NOMO-1 treated with DMSO at 0.1 percent for 48 hours (cell line): Measurements from ENCODE around the gene PREX1.

Experiments
- DNase-seq: peaks from one replicate; lab custom pipeline; 2025; ENCODE audit not compliant: unreplicated experiment; lab: John Stamatoyannopoulos, UW

PREX1 gene

GRCh38 chr20:48797275-48797825, 30.4 kb downstream of the PREX1 start:
- peak; percentile 71 for DNase-seq

DNA sequence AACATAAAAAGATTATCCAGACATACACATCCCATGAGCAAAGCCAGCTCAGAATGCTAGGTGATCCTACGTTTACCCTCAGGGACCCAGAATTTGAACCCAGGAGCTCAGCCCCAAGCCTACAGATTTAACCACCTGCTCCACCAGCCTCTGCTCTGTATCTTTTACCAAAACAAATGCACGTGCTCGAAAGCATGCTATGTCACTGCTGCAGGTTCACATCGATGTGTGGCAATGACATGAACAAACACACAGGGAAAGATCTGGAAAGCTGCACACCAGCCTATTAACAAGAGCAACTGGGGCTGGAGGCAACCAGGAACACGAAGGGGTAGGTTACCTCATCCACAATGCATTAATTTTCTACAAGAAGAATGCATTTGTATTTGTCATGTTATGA, 32.1 kb downstream of the PREX1 start:
- DNase-seq, result no peak

- DNase-seq, result no peak
Measured at GRCh38 chr20:48794816-48795457, 32.9 kb downstream of the PREX1 start.

GRCh38 chr20:48794360-48794759, 33.4 kb downstream of the PREX1 start:
- no peak for DNase-seq

- no peak for DNase-seq
Measured at GRCh38 chr20:48793776-48794175, 34.0 kb downstream of the PREX1 start.

GRCh38 chr20:48791666-48792071, 36.1 kb downstream of the PREX1 start:
- no peak for DNase-seq

GRCh38 chr20:48791014-48791413, 36.8 kb downstream of the PREX1 start:
- DNase-seq, result no peak

GRCh38 chr20:48790473-48791003, 37.3 kb downstream of the PREX1 start:
- DNase-seq, result no peak

GRCh38 chr20:48789781-48790472, 37.9 kb downstream of the PREX1 start:
- no peak for DNase-seq

- DNase-seq, result no peak
Measured at GRCh38 chr20:48789185-48789668, 38.6 kb downstream of the PREX1 start.

- peak; percentile 71 for DNase-seq
Measured at GRCh38 chr20:48788486-48789072, 39.2 kb downstream of the PREX1 start.

DNA sequence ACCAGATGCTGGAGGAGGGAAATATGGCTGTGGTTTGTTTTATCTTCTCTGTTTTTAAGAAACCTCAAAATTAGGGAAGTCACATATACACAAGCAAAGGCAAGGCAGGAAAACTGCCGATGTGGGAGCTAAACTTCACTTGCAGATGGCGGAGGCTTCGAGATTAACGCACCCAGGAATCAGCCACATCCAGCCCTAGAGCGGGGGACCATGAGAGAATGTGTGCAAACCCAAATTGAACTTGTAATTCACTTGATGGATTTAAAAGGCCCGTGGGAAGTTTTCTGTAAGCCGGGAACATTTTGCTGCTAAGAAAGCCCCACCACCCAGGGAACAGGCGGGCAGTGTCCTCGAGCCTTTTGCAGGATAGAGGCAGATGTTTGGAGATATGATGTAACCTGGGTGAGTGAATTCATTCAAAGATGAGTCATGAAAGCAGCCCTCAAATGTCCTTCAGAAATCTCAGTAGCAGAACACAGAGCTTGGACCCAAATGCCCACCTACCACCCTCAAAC, 39.9 kb downstream of the PREX1 start:
- DNase-seq, result peak; percentile 83

DNA sequence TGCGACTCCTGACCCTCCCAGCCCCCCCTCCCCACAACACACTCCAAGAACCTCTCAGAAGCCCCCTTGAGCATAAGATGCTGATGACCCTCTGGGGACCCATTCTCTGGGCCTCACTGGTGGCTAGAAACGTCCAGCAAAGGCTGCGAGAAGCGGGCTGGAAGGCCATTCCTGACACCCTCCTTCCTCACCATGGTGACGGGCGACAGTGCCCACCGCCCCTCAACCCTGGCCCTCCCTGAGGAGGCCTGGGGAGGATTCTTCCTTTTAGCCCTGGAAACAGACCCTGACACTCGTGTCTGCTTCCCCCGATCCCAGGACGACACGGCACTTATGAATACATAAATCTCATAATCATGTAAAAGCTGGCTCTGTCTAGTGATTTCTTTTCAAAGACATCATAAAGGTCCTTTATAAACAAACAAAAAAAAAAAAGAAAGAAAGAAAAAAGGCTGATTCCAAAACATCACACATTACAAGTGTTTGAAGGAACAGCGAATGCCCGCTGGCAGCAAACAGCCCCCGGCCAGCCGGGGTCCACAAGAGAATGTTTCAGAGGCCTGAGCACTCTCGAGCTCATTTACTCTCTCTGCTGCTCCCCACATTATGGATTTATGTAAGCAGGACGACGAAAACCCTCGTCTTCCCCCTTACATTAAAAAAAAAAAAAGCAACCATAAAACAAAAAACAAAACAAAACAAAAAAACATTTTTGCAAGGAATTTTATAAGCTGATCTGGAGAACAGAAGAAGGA, 40.7 kb downstream of the PREX1 start:
- no peak for DNase-seq

- no peak for DNase-seq
Measured at GRCh38 chr20:48785801-48786200, 42.0 kb downstream of the PREX1 start.

DNA sequence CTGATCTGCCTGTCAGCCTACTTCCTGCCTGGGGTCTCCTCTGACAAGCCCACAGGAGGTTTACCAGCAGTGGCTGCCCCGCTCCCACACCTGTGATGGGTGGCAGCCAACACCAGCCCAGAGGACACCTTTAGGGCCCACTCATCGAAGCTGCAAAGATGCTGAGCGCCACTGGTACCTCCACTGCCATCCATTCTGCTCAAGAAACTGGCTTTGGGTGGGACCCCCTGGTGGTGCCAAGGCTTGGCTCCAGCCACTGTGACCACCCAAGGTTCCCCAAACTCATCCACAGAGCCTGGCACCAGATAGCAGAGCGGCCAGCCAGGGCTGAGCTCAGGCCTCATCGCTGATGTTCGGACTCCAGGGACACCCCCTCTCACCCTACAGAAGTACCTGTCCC, 42.5 kb downstream of the PREX1 start:
- DNase-seq, result no peak

- DNase-seq, result no peak
Measured at GRCh38 chr20:48784273-48784641, 43.5 kb downstream of the PREX1 start.

GRCh38 chr20:48783533-48784272, 44.1 kb downstream of the PREX1 start:
- no peak for DNase-seq

DNA sequence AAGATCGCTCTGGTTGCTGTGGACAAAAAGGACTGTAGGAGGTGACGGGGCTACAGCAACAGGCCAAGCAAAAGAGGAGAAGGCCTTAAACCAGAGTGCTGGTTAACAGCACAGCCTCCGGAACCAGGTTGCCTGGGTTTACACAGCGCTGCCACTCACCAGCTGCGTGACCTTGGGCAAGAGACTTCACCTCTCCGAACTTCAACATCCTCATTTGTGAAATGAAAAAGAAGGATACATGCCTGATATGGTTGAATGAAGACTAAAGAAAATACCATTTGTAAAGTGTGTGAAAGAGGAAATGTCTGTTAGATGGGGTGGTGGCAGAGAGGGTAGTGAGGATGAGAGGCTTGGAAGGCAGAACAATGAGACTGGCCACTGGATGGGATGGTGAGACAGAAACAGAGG, 44.9 kb downstream of the PREX1 start:
- DNase-seq, result no peak

DNA sequence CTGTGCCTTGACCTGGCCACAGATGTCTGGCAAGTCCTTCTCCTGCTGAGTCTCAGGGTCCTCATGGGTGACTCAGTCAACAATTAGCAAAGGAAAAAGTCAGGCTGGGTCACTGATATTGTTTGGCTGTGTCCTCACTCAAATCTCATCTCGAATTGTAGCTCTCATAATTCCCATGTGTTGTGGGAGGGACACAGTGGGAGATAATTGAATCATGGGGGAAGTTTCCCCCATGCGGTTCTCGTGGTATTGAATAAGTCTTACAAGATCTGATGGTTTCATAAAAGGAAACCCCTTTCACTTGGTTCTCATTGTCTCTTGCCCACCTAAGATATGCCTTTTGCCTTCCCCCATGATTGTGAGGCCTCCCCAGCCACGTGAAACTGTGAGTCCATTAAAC, 45.7 kb downstream of the PREX1 start:
- DNase-seq, result no peak

DNA sequence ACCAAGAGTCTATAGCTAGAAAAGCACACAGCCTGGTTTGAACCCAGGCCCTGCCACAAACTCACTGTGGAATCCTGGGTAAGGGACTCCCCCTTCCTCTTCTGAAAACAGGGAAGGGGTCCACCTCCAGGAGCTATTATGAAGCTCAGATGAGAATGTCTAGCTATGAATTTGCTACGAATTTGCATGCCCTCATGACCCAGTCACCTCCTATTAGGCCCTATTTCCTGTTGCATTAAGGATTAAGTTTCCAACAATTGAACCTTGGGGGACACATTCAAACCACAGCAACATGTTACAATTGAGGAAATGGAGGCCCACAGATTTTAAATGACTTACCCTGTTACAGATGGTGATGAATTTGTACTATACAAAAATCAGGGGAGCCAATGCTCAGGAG, 46.2 kb downstream of the PREX1 start:
- no peak for DNase-seq
